Measurements from ENCODE around the gene KCNIP4.

DNA sequence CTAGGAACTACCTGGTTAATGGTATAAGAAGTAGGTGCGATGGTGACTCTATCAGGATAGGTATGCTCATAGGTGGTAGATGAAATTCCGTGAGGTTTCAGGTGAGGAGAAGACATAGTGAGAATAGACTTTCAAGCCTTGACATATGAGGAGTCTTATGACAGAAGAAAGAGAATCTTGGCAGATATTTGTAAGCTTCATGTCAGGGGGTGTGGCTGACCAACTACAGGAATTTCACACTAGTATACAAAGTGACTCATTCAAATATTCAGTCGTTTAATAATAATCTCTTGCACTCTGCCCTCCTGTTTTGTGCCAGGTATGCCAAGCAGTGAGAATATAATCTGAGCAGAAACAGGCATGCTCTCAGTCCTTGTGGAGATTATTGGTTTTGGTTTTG lies 1225.6 kb downstream of the KCNIP4 start:
- TF ChIP-seq CTCF (conservative IDR thresholded peaks at IDR 0.05) (no peak), EZH2 (IDR thresholded peaks at IDR 0.05; ENCODE audit: low read depth) (no peak)
